ENCODE measurements around the gene FAM13A.

- TF ChIP-seq, protein P1, sequence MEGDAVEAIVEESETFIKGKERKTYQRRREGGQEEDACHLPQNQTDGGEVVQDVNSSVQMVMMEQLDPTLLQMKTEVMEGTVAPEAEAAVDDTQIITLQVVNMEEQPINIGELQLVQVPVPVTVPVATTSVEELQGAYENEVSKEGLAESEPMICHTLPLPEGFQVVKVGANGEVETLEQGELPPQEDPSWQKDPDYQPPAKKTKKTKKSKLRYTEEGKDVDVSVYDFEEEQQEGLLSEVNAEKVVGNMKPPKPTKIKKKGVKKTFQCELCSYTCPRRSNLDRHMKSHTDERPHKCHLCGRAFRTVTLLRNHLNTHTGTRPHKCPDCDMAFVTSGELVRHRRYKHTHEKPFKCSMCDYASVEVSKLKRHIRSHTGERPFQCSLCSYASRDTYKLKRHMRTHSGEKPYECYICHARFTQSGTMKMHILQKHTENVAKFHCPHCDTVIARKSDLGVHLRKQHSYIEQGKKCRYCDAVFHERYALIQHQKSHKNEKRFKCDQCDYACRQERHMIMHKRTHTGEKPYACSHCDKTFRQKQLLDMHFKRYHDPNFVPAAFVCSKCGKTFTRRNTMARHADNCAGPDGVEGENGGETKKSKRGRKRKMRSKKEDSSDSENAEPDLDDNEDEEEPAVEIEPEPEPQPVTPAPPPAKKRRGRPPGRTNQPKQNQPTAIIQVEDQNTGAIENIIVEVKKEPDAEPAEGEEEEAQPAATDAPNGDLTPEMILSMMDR (IDR thresholded peaks at IDR 0.05), result no peak
- no peak for TF ChIP-seq POLR2A (IDR thresholded peaks at IDR 0.05)
Observed at GRCh38 chr4:88779431-88779830, 277.6 kb downstream of the FAM13A start.

All from breast epithelium (tissue), 3 donors.